Measurements from ENCODE around the gene GMFB. TPM values are rescaled to one million over a fixed set of nuclear protein-coding genes. Genes with fewer than 3 reads are reported as not detected.

Gene GMFB
- polyA plus RNA-seq, 3 donors = 97.8 to 107 (median 105) TPM

DNA sequence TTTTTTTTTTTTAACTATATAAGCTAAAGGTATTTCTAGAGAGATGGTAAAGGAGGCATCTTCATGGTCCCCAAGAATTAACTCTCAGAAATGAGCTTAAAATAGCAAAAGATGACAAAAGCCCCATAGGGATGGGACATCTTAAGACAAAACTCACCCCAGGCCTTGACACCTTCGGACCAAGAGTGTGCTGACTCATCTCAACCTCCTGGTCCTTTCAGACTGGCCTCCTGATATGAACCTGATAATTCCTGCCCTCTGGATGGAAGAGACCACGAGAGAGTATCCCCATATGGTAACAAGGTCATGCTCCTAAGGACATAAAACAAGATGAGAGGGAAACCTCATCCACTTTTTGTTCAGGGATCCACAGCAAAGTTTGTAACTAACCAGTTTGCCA is 8.4 kb upstream of the GMFB start:
- DNase-seq (ENCODE audit: low read depth in 3 of 3, low spot score in 2 of 3) = no peak

DNA sequence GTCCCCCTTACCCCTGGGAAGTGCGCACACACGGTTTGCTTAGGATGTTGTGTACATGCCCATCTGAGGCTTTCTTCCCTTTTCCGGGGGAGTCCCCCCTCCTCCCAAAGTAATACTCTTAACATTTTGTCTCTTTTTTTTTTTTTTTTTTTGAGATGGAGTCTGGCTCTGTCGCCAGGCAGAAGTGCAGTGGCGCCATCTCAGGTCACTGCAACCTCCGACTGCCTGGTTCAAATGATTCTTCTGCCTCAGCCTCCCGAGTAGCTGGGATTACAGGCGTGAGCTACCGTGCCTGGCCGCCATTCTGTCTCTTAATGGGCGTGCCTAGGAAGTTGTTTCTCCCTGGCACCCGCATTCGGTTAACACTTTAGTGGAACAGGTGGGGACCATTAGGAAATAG is 4.5 kb upstream of the GMFB start:
- DNase-seq (ENCODE audit: low read depth in 3 of 3, low spot score in 2 of 3) = no peak

DNA sequence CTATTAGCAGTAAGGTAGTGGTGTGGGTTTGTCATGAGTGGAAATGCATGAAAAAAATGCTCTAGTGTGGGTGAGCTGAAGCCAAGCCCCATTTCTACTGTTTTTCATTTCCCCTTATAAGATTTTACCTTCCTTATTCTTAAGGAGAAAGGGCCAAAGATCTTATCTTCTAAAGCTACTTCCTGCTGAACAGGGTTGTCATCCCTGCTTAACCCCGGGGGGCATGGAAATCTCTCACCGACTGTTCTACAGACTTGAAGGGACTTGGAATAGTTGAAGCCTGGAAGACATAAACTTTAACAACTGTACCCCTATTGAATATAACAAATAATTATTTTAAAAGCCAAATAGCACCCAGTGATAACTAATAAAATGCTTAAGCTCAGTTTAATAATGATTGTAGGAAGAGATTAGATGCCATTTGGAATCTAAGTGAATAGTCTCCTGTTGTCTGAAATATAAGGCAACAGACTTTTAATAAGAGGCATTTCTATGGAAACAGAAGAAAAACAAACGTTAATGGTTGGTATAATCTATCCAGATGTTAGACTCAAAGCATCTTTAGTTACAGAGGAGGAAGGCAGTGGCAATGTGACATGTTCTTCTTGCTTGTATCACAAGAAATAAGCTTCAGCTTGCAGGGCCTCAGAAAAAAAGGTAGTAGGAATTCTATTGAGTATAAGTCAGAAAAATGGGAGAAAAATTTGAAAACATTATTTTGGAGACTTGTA is 1.8 kb upstream of the GMFB start:
- no peak for DNase-seq (ENCODE audit: low read depth in 3 of 3, low spot score in 2 of 3)

DNA sequence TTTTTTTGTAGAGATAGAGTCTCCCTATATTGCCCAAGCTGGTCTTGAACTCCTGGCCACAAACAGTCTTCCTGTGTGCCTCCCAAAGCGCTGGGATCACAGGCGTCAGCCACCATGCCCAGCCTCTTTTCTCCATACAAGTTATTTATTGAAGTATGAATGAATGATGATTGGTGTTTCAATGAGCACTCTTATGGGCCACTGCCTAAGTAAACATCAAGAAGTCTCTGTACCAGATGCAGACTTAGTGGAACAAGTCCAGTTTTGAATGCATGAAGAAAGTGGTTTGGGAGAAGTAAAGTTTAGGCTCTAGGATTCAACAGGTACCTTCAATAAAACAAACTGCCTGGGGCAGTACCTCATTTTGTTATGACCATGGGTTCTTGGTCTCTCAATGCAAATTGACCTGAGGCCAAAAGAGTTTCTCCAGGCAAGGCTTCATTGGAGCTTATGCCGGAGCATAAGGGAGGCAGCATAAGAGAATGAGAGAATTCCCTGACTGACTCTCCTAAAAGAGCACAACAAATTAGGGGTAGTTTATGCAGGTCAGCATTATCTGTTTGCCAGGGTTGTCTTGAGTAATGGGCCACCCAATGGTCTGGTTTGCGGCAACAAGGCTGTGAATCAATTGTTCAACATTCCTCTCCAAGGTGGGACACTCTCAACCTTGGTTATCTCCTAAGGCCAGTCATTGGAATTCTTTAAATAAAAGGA is 1.1 kb upstream of the GMFB start:
- no peak for DNase-seq (ENCODE audit: low read depth in 3 of 3, low spot score in 2 of 3)

DNA sequence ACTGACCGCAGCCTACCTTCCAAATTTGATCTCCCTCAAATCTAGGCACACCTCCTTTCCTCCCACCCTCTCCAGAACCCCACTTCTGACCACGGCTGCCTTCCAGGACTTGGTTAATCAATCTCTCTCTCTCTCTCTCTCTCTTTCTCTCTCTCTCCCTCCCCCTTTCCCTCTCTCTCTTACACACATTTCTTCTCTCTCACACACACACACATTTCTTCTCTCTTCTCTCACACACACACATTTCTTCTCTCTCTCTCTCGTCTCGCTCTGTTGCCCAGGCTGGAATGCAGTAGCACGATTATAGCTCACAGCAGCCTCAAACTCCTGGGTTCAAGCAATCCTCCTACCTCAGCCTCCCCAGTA is 521 bp upstream of the GMFB start:
- DNase-seq (ENCODE audit: low read depth in 3 of 3, low spot score in 2 of 3) = no peak

DNA sequence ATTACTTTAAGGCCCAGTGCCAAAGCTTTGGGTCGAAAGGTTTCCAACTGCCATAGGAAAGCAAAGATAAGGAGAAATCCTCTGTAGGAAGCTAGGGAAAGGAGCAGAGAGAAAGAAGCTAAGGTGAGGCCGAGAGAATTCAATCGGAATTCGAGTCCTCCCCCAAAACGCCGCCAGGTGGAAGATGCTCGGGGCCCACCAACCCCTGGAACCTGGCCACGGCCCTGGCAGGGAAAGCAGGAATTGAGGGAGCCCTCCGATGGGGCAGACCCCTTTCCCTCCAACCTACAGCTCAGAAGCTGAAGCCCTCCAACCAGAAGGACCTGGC is 498 bp downstream of the GMFB start:
- no peak for DNase-seq (ENCODE audit: low read depth in 3 of 3, low spot score in 2 of 3)

DNA sequence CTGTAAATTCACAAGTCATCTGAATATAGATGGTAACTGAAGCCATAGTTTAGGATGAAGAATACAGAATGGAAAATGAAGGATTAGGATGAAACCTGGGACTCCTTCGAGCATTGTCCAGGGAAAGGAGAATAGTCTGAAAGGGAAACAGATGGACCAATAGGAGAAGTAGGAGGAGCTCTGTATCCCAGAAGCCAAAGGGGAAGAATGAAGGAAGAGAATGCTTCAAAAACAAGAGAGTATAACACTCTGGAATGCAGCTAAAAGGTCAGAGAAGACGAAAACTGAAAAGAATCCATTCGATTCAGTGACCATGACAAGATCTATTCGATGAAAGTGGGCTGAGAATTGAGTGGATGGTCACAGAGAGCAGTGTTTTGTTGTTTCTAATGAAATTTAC is 1.0 kb downstream of the GMFB start:
- DNase-seq (ENCODE audit: low read depth in 3 of 3, low spot score in 2 of 3) = no peak

DNA sequence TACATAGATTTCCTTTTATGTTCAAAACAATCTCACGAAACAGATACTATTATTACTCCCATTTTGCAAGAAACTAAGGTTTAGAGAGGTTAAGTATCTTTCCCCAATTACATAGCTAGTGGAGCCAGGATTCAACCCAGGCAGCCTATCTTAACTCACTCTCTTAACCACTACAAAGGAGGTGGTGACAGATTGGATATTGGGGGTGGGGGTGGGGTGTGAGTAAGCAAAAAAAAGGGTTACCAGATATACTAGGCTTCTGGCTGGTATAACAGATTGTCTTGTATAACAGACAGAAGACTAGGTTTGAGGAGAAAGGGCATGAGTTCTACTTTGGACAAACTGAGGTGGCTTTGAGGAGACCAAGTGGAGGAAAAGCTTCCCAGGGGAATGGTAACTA is 2.1 kb downstream of the GMFB start:
- DNase-seq (ENCODE audit: low read depth in 3 of 3, low spot score in 2 of 3) = no peak

DNA sequence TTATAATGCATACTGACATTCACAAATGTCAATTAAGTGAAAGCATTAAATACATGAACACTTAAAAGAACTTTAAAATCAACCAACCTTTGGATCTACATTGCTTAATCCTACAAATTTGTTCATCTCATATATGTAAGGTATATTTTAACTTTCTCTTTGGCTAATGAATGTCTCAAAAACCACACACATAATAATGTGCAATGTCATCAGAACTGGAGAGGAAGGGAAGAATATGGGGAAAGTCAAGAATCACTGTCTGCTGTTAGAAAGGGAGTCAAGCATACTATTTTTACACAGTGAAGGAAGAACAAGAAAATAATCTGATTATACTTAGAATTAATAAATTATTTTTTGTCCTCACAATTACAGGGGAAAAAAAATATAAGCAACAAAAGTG is 4.9 kb downstream of the GMFB start:
- DNase-seq (ENCODE audit: low read depth in 3 of 3, low spot score in 2 of 3) = no peak

DNA sequence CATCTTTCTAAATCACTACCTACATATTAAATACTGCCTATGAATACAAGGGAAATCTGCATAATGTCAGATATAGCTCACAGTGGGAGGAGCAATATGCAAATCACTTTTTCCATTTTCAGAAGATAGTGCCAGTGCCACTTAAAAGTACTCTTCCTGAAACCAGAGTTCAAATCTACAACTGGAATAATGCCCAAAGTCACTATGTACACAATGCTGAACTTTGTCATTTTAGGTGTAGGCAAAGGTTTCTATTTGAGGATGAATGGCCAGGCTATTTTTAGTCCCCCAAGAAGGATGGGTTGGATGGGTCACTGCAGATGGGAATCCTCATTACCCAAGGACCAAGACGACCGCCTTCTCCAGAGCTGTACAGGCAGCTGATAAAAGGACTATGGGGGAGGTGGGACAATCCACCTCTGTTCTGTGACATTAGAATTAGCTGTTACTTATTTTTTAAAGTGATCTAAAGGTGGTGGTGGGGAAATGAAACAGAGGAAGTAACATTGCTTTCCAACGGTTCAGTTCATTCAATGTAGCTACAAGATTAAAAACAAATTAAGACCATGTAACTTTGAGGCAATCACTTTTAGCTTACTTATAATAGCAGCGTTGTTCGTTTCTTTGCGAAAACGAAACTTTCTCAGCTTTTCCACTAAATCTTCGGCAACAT is 5.6 kb downstream of the GMFB start:
- no peak for DNase-seq (ENCODE audit: low read depth in 3 of 3, low spot score in 2 of 3)

DNA sequence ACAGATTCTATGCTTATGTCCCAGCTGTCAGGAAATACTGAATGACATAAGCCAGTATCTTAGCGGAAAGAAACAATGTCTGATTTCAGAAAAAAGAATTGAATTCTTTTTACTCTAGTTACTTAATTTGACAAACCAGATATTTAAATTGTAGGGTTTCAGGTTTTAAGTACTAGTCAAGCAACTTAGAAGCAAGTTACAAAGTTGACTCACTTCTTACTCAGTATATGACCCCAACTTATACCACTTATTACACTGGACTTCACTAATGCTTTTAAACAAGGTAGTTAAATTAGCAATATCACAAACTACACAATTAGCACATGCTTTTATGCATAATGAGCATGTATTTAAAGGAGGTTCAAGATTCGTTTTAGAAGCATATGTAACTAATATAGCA is 7.1 kb downstream of the GMFB start:
- DNase-seq (ENCODE audit: low read depth in 3 of 3, low spot score in 2 of 3) = no peak

DNA sequence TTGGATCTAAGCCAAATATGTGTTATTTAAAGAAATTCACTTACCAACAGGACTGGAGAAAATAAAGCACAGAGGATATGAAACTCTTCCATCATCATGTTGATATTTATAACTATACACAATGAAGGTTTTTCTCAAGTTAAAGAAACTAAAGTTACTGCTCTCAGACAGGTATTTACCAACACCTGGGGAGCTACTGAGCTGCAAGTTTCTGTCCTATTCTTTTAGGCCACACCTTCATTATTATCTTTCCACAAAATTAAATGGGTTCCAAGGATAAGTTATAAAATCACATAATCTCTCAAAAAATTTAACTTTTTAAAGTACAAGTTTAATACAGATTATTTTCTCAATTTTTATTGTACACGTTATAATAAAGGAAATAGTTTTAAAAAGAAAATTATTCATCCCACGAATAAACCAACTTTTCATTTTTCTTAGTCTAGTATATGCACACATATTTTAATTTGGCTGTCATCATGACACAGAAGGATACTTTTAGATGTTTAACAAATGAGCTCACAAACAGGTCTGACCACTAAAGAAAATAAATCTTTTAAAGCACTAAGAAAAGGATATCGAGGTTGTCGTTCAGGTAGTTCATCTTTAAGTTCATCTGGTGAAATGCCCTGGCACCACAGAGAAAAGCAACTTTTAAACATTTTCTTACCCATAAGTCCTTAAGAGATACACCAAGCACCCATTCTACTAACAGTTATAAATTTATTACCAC is 7.8 kb downstream of the GMFB start:
- DNase-seq (ENCODE audit: low read depth in 3 of 3, low spot score in 2 of 3) = no peak

DNA sequence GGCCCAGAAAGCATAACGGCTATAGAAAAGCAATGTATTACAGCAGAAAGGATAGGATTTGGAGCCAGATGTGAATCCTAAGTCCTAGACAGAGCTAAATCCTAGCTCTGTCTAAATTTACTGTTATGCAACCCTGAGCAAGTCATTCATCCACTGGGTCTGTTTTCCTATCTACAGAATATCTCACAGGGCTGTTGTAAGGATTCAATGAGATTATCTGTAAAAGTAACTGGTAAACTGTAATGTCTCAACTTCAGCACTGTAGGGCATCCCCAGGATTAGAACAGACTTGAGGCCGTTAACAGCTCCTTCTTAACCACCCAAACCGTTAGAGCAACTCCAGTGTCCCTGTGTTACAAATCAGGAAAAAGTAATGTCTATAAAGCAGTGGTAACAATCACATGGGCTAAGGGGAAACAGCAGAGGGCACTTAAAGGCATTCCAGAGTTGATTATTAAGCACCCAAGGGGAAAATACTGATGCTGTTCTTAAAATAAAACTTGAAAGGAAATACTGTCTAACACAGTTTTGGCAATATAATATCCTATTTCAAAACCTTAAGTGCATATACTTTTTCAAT is 10.1 kb downstream of the GMFB start:
- no peak for DNase-seq (ENCODE audit: low read depth in 3 of 3, low spot score in 2 of 3)

DNA sequence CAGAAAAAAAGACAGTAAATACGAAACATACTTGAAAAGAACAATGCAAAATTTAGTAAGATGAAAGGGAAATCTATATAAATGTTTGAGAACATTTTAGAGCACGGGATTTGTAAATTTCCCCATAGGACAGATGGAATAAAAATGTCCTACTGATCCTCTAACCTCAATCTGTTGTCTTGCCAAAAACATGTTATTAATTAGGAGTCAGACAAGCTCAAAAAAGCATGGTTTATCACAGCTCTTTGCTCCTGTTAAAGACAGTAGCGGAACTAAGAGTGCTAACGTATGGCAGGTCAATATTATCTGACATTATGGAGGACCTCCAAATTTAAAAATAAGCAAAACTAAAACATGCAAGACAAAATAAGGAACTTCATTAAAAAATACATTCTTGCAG is 12.9 kb downstream of the GMFB start:
- no peak for DNase-seq (ENCODE audit: low read depth in 3 of 3, low spot score in 2 of 3)

DNA sequence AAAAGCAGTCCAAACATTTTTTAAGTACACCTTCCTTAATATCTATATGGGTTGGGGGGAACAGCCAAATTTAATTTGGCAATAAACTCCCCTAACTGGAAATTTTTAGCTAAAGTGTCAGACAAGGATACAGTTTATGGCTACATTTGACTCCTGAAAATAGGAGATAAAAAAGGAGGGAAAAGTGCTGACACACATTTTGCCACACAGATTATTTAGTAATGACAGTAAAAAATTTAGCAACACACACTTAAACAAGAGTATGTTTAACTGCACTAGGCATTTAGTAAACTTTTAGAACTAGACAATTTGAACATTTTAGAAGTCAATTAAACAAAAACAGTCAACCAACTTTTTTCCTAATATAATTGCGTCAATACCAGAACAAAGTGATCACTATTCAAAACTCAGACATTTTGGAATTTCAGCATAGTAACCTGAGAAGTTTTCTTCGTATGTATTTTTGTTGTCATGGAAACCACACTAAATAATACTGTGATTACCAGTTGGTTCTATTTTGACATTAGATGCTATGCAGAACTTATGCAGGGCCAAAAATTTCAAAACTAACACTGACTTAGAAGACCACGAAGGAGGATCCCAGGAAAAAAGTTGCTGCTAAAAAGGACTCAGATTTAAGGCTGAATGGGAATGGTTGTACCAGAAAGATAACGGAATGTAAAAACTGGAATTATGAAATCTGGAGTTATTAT is 13.4 kb downstream of the GMFB start:
- DNase-seq (ENCODE audit: low read depth in 3 of 3, low spot score in 2 of 3) = no peak

DNA sequence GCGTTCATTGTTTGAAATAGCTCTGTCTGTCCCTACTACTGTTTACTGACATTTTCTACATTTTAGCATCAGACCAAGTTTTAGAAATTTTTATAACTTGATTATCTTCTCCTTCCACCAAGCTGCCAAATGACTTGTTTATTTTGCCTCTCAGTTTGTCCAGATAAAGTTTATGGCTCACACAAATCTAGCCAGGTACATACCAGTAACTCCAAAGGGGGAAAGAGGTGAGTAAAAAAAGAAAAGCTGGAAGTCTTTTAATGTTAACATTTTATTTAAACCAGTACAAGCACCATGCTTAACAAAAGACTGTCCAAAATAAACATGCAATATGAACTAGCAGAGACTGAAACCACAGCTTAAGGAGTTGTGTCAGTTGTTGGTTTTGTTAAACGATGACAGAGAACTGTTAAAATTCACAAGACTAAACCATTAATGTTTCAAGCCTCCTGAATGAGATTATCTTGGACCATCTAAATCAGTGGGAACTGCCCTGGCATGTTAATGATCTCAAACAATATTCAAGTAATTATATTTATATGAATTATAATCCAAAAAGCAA is 14.5 kb downstream of the GMFB start:
- no peak for DNase-seq (ENCODE audit: low read depth in 3 of 3, low spot score in 2 of 3)

DNA sequence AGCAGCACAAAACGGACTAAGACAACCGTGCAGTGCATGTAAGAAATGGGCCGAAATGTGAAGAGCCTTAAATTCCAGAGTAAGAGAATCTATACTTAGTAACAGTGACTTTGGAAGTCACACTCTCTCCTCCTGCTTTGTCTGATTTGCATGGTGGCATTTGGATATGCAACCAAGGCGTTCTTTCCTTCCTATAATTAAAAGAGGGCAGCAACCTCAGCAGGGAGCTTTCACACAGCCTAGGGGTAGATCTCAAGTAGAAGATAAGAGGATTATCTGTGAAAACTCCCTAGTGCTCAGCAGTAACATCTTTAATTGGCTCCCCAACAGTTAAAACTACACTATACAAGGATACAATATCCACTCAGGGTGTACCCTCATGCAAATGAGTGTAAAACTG is 16.5 kb downstream of the GMFB start:
- DNase-seq (ENCODE audit: low read depth in 3 of 3, low spot score in 2 of 3) = no peak

DNA sequence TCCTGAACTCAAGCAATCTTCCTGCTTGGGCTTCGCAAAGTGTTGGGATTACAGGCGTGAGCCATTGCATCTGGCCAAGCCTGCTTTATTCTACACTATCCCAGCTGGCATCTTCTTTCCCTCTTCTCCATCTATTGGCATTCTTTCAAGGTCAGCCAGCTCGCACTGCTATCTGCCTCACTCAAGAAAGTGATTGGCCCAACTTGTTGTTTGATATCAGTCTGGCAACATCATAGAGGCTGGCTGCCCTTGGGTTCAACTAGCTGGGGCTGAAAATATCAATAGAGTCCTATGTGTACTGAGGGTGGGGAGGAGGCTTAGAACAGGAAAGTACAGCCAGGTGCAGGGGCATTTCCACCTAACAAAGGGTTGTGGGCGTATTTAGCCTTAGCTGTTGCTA is 17.1 kb downstream of the GMFB start:
- DNase-seq (ENCODE audit: low read depth in 3 of 3, low spot score in 2 of 3) = no peak

DNA sequence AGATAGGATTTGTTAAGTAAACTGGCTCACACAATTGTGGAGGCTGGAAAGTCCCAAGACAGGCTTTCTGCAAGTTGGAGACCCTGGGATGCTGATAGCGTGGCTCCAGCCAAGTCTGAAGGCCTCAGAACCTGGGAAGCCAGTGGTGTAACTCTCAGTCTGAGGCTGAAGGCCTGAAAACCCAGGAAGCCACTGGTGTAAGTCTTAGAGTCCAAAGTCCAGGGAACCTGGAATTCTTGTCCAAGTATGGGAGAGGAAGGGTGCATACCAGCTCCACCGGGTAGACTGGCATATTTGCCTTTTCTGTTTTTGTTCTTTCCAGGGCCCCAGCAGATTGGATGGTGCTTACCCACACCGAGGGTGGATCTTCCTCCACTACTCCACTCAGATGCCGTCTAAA is 18.1 kb downstream of the GMFB start:
- no peak for DNase-seq (ENCODE audit: low read depth in 3 of 3, low spot score in 2 of 3)

DNA sequence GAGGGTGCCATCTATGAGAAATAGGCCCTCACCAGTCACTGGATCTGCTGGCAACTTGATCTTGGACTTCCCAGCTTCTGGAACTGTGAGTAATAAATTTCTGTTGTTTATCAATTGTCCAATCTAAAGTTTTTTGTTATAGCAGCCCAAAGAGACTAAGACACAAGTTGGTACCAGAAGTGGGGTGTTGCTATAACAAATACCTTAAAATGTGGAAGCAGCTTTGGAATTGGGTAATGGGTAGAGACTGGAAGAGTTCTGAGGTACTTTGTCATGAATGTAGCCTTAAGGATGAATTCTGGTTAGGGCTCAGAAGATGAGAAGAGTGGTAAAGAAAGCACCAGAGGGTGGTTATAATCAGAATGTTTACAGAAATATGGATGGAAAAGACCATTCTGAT is 21.5 kb downstream of the GMFB start:
- no peak for DNase-seq (ENCODE audit: low read depth in 3 of 3, low spot score in 2 of 3)
